K562 (cell line): Measurements from ENCODE around the gene ANKMY1.

ENCODE experiments used
- BMI1 ChIP-seq: fragments of 150-350 bp; IDR thresholded peaks from 2 replicates; pipeline ENCODE4 v1.6.1; 2014; ENCODE audit warnings: low read length
- CBX8 ChIP-seq: fragments of 200-600 bp; sonication (generic); IDR thresholded peaks from 2 replicates; pipeline ENCODE4 v1.6.1; 2012; ENCODE audit warnings: borderline replicate concordance, mixed run types, low read depth, mild to moderate bottlenecking, moderate library complexity, mixed read lengths, low read length, control low read depth, inconsistent platforms; ENCODE audit not compliant: poor library complexity, severe bottlenecking; ENCODE audit errors: extremely low read depth
- CTBP1 ChIP-seq: fragments of 450-650 bp; IDR thresholded peaks from 2 replicates; pipeline ENCODE4 v1.6.1; 2016; ENCODE audit warnings: borderline replicate concordance
- CTCF ChIP-seq, 3 experiments: IDR thresholded peaks in 2 of 3; conservative IDR thresholded peaks in 1 of 3; 2 replicates each; pipeline ENCODE4 v1.5.1; 2011 to 2012; ENCODE audit warnings: low read length in 3 of 3, mild to moderate bottlenecking in 3 of 3, control low read depth in 2 of 3, improper control_type of control experiment in 1 of 3, inconsistent platforms in 1 of 3, low read depth in 1 of 3, mixed read lengths in 1 of 3, moderate library complexity in 1 of 3; ENCODE audit not compliant: insufficient read depth in 2 of 3
- ELK1 ChIP-seq: sonication (generic); formaldehyde crosslinking; IDR thresholded peaks from 2 replicates; pipeline ENCODE4 v1.8.1; 2022; ENCODE audit warnings: missing genetic modification reagents
- ESRRA ChIP-seq: fragments of 450-650 bp; IDR thresholded peaks from 2 replicates; pipeline ENCODE4 v1.6.1; 2014; ENCODE audit warnings: low read depth, mild to moderate bottlenecking, moderate library complexity, borderline replicate concordance
- ESRRB ChIP-seq: fragments of 250-450 bp; sonication (Bioruptor Pico); IDR thresholded peaks from 2 replicates; pipeline ENCODE4 v1.5.0; 2020; ENCODE audit warnings: mild to moderate bottlenecking, moderate library complexity, borderline replicate concordance
- FOXO4 ChIP-seq: fragments of 450-650 bp; formaldehyde crosslinking; IDR thresholded peaks from 2 replicates; pipeline ENCODE4 v1.4.0; 2020; ENCODE audit warnings: mild to moderate bottlenecking, moderate library complexity
- IRF1 ChIP-seq: sonication (generic); formaldehyde crosslinking; IDR thresholded peaks from 2 replicates; pipeline ENCODE4 v1.8.0; 2022; ENCODE audit warnings: missing genetic modification reagents, mild to moderate bottlenecking, borderline replicate concordance
- REST ChIP-seq, 2 experiments: fragments of 450-650 bp; formaldehyde crosslinking in 1 of 2; IDR thresholded peaks; 2 replicates each; pipeline versions ENCODE4 v1.4.0 to v1.6.1; 2014 to 2020; ENCODE audit warnings: mild to moderate bottlenecking in 2 of 2, borderline replicate concordance in 1 of 2, low read depth in 1 of 2
- SP1 ChIP-seq: sonication (generic); formaldehyde crosslinking; IDR thresholded peaks from 2 replicates; pipeline ENCODE4 v1.8.1; 2022; ENCODE audit warnings: mild to moderate bottlenecking, missing genetic modification reagents

GRCh38 chr2:240506406-240507059 lies 51.3 kb downstream of the ANKMY1 start:
- no peak for TF ChIP-seq CTBP1
- TF ChIP-seq ELK1 (CRISPR knock-in tag) = no peak
- TF ChIP-seq SP1 (CRISPR knock-in tag) = no peak
- TF ChIP-seq BMI1 = no peak
- TF ChIP-seq CBX8 = no peak
- TF ChIP-seq IRF1 = no peak
- TF ChIP-seq REST (IDR thresholded peaks at IDR 0.05; ENCODE audit: borderline replicate concordance) = no peak
- TF ChIP-seq REST (CRISPR knock-in tag; IDR thresholded peaks at IDR 0.05; ENCODE audit: low read depth) = no peak
- TF ChIP-seq ESRRA = no peak
- no peak for TF ChIP-seq CTCF (IDR thresholded peaks at IDR 0.05 in 2 of 3, conservative IDR thresholded peaks at IDR 0.05 in 1 of 3; ENCODE audit: insufficient read depth in 2 of 3, low read depth in 1 of 3, low read length in 3 of 3)
- no peak for TF ChIP-seq FOXO4 (CRISPR knock-in tag)
- no peak for TF ChIP-seq ESRRB (CRISPR knock-in tag)
